Loucy (cell line): ENCODE measurements around the gene ASIP.
A peak's percentile ranks its signal among the peaks of the same experiment; 100 is the strongest.

ENCODE experiments used
- H2AFZ ChIP-seq: fragments of 200-600 bp; sonication (generic); 2 replicates; pipeline ENCODE4 v1.6.0; 2016; ENCODE audit warnings: antibody characterized with exemption, mild to moderate bottlenecking, low read length, moderate library complexity
- H3F3A ChIP-seq: fragments of 200-600 bp; 2 replicates; pipeline ENCODE4 v1.6.0; 2016; ENCODE audit warnings: antibody characterized with exemption, low read depth, mild to moderate bottlenecking
- H3K27me3 ChIP-seq: fragments of 200-600 bp; sonication (generic); 2 replicates; pipeline ENCODE4 v1.6.1; 2014; ENCODE audit warnings: low read length, mild to moderate bottlenecking; ENCODE audit not compliant: insufficient read depth, poor library complexity, severe bottlenecking
- H3K36me3 ChIP-seq: fragments of 200-600 bp; sonication (generic); 2 replicates; pipeline ENCODE4 v1.6.1; 2016; ENCODE audit warnings: low read length; ENCODE audit not compliant: insufficient read depth
- H3K4me1 ChIP-seq: fragments of 200-600 bp; sonication (generic); 2 replicates; pipeline ENCODE4 v1.5.1; 2014; ENCODE audit warnings: low read length, mild to moderate bottlenecking; ENCODE audit not compliant: insufficient read depth, poor library complexity, severe bottlenecking
- H3K4me2 ChIP-seq: fragments of 200-600 bp; sonication (generic); 2 replicates; pipeline ENCODE4 v1.6.0; 2014; ENCODE audit warnings: antibody characterized with exemption, low read length, low read depth, mild to moderate bottlenecking; ENCODE audit not compliant: poor library complexity, severe bottlenecking
- H3K4me3 ChIP-seq: fragments of 200-600 bp; sonication (generic); 2 replicates; pipeline ENCODE4 v1.5.1; 2014; ENCODE audit warnings: low read length, mild to moderate bottlenecking, mixed read lengths; ENCODE audit not compliant: poor library complexity, severe bottlenecking
- H3K79me2 ChIP-seq: fragments of 200-600 bp; sonication (generic); 2 replicates; pipeline ENCODE4 v1.6.1; 2014; ENCODE audit warnings: low read length; ENCODE audit not compliant: insufficient read depth
- H3K9ac ChIP-seq: fragments of 200-600 bp; sonication (generic); 2 replicates; pipeline ENCODE4 v1.6.0; 2014; ENCODE audit warnings: mild to moderate bottlenecking, low read depth, low read length, moderate library complexity; ENCODE audit not compliant: poor library complexity, severe bottlenecking
- H3K9me2 ChIP-seq: fragments of 200-600 bp; sonication (generic); replicated peaks from 2 replicates; pipeline ENCODE4 v1.6.1; 2016; ENCODE audit warnings: low read depth, low read length, mixed read lengths
- H3K9me3 ChIP-seq: fragments of 200-600 bp; sonication (generic); 2 replicates; pipeline ENCODE4 v1.6.1; 2014; ENCODE audit warnings: mild to moderate bottlenecking, antibody characterized with exemption, low read length, low read depth; ENCODE audit not compliant: insufficient read depth
- H4K20me1 ChIP-seq: fragments of 200-600 bp; sonication (generic); 2 replicates; pipeline ENCODE4 v1.6.0; 2014; ENCODE audit warnings: antibody characterized with exemption, low read length, mild to moderate bottlenecking; ENCODE audit not compliant: insufficient read depth, poor library complexity, severe bottlenecking
- CTCF ChIP-seq: fragments of 200-600 bp; sonication (generic); conservative IDR thresholded peaks from 2 replicates; pipeline ENCODE4 v1.5.1; 2014; ENCODE audit warnings: mild to moderate bottlenecking, antibody characterized with exemption, low read length
- EZH2phosphoT487 ChIP-seq: fragments of 200-600 bp; IDR thresholded peaks from 2 replicates; pipeline ENCODE4 v1.6.1; 2018; ENCODE audit warnings: antibody characterized with exemption, mild to moderate bottlenecking, moderate library complexity, borderline replicate concordance

ASIP gene

GRCh38 chr20:34300809-34301586 lies 59.8 kb downstream of the ASIP start:
- H3K4me3 ChIP-seq, result peak overlapping the region; percentile 95
- H3K79me2 ChIP-seq, result peaks cover 54% of the 10 kb centered on the region
- peaks cover 3% of the 10 kb centered on the region for H4K20me1 ChIP-seq
- peak overlapping the region; percentile 84 for H3K4me2 ChIP-seq
- H3F3A ChIP-seq, result no peaks in the 10 kb centered on the region
- H3K9ac ChIP-seq, result peak overlapping the region; percentile 92
- no peaks in the 10 kb centered on the region for H3K9me3 ChIP-seq
- H3K36me3 ChIP-seq, result no peaks in the 10 kb centered on the region
- peaks cover 22% of the 10 kb centered on the region for H3K4me1 ChIP-seq
- TF ChIP-seq CTCF (no peak), EZH2phosphoT487 (no peak)
- no peaks in the 10 kb centered on the region for H3K27me3 ChIP-seq
- H2AFZ ChIP-seq, result no peak overlapping the region
- no peaks in the 10 kb centered on the region for H3K9me2 ChIP-seq

- Histone ChIP-seq H2AFZ (no peak overlapping the region), H4K20me1 (no peaks in the 10 kb centered on the region), H3K4me2 (peak overlapping the region; percentile 84), H3K9me3 (no peaks in the 10 kb centered on the region), H3K79me2 (peaks cover 49% of the 10 kb centered on the region), H3F3A (no peaks in the 10 kb centered on the region), H3K36me3 (no peaks in the 10 kb centered on the region), H3K4me3 (peak overlapping the region; percentile 95), H3K27me3 (no peaks in the 10 kb centered on the region), H3K9ac (peak overlapping the region; percentile 92), H3K4me1 (peaks cover 22% of the 10 kb centered on the region), H3K9me2 (no peaks in the 10 kb centered on the region)
- TF ChIP-seq CTCF (no peak), EZH2phosphoT487 (no peak)
These were observed 60.5 kb downstream of the ASIP start for GRCh38 chr20:34301587-34302311.

- H3K36me3 ChIP-seq, result no peaks in the 10 kb centered on the region
- H3F3A ChIP-seq, result no peaks in the 10 kb centered on the region
- TF ChIP-seq EZH2phosphoT487 (no peak), CTCF (no peak)
- H3K27me3 ChIP-seq, result no peaks in the 10 kb centered on the region
- peak overlapping the region; percentile 95 for H3K4me3 ChIP-seq
- no peaks in the 10 kb centered on the region for H3K9me2 ChIP-seq
- peaks cover 22% of the 10 kb centered on the region for H3K4me1 ChIP-seq
- peaks cover 46% of the 10 kb centered on the region for H3K79me2 ChIP-seq
- peak overlapping the region; percentile 92 for H3K9ac ChIP-seq
- H3K4me2 ChIP-seq, result peak overlapping the region; percentile 84
- peak overlapping the region; percentile 54 for H2AFZ ChIP-seq
- no peaks in the 10 kb centered on the region for H3K9me3 ChIP-seq
- H4K20me1 ChIP-seq, result no peaks in the 10 kb centered on the region
These were observed 61.1 kb downstream of the ASIP start for GRCh38 chr20:34302312-34302722.
